ENCODE results near the gene BPIFB1.

The BPIFB1 gene

DNA sequence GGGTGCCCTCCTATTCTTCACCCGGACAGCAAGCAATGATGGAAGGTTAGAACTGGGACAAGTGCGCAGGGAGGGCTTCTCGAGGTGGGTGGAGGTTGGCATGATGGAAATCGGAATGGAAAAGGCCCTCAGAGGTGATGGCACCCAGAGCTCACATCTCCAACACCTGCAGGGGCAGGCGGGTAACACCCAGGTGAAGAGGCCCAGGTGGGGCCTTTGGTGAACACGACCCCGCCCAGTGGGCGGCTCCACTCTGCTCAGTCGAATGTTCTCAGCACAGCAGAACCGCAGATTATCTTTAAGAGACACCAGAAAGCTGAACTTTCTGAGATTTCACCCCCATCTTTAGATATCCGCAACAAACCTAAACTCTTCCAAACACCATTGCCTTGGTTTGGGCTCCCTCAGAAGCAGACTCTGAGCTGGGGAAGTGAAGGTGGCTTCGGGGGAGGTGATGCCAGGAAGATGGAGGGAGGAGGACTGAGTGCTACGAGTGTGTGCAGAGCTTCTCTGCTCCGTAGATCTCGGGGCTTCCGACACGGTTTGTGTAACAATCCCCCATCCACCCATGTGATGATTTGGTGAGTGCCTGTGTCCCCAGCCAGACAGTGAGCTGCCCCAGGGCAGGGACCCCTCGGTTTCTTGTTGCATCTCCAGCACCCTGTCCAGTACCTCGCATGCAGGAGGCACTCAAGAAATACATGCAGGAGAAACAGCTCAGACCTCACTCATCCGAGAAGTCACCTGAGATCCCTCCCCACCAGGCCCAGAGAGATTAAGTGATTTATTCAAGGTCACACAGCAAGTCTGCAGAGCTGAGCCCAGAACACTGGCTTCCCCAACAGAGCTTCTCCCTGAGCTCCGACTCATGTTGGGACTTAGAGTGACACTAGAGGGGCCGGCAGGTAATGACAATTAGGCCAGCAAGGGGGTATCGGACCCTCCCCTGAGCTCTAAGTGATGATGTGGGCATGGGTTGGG is 45.4 kb downstream of the BPIFB1 start:
- DNase-seq (ENCODE audit: low spot score), result no peak

- no peak for DNase-seq (ENCODE audit: low spot score)
Measured at GRCh38 chr20:33332905-33333456, 50.0 kb downstream of the BPIFB1 start.

GRCh38 chr20:33333616-33334015 is 50.6 kb downstream of the BPIFB1 start:
- DNase-seq (ENCODE audit: low spot score), result no peak

GRCh38 chr20:33334111-33334510 is 51.1 kb downstream of the BPIFB1 start:
- no peak for DNase-seq (ENCODE audit: low spot score)

GRCh38 chr20:33336375-33336774 is 53.4 kb downstream of the BPIFB1 start:
- no peak for DNase-seq (ENCODE audit: low spot score)

DNA sequence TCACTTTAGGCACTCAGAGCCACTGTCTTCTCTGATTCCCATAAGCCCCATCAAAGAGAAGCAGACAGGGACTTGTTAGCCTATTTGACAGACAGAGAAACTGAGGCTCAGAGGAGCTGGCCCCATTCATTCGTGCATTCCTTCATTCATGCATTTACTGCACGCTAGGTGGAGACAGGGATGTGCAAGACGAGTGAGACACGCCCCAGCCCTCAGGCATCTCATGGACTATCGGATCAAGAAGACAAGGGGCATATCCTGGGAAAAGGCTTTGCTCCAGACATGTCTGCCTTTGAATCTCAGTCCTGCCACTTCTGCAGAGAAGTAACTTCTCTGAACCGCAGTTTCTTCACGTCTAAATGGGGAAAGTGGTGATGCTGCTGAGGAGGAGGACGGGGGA is 54.1 kb downstream of the BPIFB1 start:
- no peak for DNase-seq (ENCODE audit: low spot score)

DNA sequence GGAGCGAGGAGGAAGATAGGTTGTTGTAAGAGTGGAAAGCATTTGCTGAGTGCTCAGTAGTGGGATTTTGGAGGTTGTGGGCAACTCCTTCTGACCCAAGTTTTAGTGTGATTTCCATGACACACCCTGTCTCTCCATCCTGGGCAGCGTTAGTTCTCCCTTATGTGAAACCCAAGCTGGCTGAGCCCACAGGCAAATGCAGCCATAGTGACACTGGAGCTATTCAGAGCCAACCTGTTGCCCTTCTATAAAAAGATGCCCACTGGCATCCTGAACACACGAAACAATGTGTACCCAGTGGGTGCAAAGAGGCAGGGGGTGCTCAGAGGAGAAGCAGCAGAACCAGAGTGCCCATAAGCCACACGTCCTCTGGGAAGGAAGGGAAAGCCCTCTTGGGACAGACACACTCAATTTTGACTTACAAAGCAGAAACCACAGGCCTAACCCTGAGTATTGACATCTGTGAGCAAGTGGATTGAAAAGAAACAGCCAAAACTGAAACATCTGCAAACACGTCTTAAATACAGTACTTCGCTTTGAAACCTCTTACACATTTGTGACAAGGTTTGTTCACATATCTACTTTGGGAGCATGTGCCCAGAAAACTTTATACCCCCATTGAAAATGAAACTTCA is 54.6 kb downstream of the BPIFB1 start:
- DNase-seq (ENCODE audit: low spot score), result no peak

DNA sequence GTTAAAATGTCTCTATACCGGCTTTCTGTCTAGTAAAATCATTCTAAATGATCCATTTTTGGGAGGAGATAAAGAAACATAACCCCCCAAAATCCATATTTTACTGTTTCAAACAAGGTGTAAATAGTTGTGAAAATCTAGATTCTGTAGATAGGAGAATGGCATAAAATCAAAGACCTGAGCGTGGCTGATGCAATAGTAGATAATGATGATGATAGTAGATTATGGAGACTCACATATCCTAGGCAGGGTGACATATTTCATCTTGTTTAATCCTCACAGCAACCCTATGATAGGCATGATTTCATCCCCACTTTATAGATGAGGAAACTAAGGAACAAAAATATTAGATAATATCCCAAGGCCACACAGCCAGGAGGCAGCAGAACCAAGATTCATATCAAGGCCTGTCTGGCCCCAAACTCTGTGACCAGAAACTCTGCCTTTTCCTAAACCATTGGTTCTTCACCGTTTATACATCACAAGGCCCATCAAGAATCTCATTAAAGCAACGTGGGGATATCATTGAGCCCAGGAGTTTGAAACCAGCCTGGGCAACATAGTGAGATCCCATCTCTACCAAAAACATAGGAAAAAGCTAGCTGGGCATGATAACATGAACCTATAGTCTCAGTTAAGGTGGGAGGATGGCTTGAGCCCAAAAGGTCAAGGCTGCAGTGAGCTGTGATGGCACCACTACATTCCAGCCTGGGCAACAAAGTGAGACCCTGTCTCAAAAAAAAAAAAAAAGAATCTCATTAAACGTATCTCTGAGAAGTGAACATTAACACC is 55.6 kb downstream of the BPIFB1 start:
- no peak for DNase-seq (ENCODE audit: low spot score)

- DNase-seq (ENCODE audit: low spot score), result no peak
Measured at GRCh38 chr20:33339515-33340058, 56.6 kb downstream of the BPIFB1 start.

- no peak for DNase-seq (ENCODE audit: low spot score)
Measured at GRCh38 chr20:33343521-33343920, 60.5 kb downstream of the BPIFB1 start.

DNA sequence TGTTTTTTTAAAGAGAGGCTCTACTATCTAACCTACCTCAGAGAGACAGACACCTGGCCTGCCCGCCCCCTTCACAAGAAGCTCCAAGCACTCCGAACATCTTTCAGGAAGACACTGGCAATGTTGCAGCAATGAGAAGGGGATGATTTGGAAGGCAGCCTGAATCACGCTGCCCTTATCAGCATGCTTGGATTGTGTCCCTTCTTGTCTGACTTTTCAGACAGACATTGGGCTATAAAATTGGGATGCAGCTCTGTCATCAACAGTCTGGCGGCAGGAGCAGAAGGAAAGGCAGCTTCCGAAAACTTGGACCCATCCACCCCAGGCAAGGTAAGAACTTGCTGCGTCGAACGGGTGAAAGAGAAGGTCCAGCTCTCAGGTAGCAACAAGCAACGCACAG is 62.3 kb downstream of the BPIFB1 start:
- DNase-seq (ENCODE audit: low spot score), result no peak

DNA sequence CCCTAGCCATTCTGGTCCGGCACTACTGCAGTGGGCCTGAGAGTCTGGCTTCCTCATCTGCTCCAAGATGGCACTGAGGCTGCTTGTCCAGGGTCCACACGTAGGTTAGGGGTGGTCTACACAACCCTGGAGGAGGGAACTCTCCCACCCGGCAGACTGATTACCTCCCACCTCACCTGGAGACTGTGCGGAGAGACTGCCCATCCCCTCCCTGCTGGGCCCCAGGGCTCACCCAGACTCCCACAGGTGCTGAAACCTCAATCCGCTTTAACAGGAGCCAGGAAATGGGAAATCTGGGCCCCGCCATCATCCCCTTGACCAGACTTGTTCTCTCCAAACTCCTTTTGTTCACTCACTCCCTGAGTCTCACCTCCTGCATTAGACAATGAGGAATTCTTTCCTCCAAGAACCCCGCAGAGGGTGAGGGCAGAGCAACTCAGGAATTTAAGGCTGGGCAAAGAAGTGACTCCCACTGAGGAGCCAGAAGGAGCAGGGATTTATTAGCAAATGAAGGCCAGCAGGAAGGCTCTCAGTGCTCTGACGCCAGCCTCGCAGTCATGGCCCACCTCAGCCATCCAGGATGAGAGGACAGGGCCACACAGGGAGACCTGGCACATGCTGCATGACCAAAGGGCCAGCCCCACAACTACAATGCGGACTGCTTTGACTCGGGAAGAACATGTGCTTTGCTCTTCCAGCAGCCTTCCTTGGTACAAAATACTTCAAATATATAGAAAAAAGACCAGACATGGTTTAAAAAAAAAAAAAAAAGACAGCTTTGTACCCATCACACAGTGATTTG is 65.3 kb downstream of the BPIFB1 start:
- no peak for DNase-seq (ENCODE audit: low spot score)

DNA sequence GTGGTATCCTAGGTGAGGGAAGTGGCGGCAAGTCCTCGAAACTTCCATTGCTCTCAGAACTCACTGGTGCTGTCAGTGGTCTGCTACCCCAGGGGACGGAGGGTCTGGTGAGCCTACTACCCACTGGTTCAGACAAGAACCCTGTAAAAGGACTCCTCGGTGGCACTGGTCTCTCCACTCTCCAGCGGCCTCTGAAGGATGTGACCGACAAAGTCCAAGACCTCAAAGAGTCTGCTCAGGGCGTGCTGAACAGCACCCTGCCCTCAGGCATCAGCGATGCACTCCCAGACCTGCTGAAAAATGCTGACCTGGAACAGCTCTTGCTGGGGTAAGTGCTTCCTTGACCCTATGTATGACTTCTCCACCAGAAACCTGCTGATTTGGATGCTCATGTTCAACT is 66.5 kb downstream of the BPIFB1 start:
- no peak for DNase-seq (ENCODE audit: low spot score)

DNA sequence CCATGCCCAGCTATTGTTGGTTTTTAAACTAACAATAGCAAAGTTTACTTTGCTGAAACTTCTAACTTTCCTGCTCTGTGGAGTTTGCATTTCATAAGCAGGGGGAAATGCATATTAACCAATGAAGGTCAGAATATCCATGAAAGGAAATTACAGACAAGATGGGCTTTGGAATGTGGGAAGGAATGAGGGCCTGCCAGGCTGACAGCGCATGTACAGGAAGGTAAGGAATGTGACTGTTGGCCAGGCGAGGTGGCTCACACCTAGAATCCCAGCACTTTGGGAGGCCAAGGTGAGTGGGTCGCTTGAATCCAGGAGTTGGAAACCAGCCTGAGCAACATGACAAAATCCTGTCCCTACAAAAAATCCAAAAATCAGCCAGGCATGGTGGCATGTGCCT is 68.7 kb downstream of the BPIFB1 start:
- no peak for DNase-seq (ENCODE audit: low spot score)

- DNase-seq (ENCODE audit: low spot score), result no peak
Measured at GRCh38 chr20:33352258-33353012, 69.4 kb downstream of the BPIFB1 start.

GRCh38 chr20:33353013-33353402 is 70.0 kb downstream of the BPIFB1 start:
- no peak for DNase-seq (ENCODE audit: low spot score)
